Measurements from ENCODE around the gene OR5A1.

DNA sequence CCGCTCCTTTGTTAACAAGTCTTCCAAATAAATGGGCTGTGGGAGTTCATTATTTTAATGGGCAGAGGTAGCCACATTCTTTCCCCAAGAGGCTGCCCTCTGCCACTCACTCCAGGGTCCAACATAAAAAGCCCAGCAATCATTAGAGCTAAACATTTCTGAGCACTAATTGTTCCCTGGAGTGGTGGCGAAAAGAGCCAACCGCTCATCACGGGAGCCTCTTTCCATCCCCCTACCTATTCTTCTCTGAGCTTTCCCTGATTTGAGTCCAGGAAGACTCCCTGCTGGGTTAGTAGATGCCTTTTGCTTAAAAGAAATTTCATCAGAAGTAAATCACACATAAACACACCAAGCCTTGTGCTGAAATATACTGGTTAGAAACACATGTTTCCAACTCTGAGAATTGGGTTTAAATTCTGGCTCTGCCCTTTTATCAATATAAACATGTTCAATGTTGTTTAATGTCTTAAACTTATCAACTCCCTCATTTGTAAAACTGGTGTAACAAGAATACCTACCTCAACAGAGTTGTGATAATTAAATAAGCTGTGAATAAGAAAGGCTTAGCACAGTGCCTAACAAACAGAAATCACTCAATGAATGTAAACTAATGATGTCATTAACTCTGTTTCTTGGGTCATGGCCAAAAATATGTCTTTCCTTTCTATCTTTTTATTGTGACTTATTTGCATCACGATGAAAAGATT lies 9.8 kb upstream of the OR5A1 start, which contains the start of gene OR5A2:
- TF ChIP-seq, protein P1, sequence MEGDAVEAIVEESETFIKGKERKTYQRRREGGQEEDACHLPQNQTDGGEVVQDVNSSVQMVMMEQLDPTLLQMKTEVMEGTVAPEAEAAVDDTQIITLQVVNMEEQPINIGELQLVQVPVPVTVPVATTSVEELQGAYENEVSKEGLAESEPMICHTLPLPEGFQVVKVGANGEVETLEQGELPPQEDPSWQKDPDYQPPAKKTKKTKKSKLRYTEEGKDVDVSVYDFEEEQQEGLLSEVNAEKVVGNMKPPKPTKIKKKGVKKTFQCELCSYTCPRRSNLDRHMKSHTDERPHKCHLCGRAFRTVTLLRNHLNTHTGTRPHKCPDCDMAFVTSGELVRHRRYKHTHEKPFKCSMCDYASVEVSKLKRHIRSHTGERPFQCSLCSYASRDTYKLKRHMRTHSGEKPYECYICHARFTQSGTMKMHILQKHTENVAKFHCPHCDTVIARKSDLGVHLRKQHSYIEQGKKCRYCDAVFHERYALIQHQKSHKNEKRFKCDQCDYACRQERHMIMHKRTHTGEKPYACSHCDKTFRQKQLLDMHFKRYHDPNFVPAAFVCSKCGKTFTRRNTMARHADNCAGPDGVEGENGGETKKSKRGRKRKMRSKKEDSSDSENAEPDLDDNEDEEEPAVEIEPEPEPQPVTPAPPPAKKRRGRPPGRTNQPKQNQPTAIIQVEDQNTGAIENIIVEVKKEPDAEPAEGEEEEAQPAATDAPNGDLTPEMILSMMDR (IDR thresholded peaks at IDR 0.05) = no peak
- TF ChIP-seq POLR2A (IDR thresholded peaks at IDR 0.05) = no peak
